GM12878 (cell line): ENCODE measurements around the gene SEPSECS. TPM values are rescaled to one million over a fixed set of nuclear protein-coding genes. Genes with fewer than 3 reads are reported as not detected.

Experiments used
- ATAC-seq: fragments of 200-7000 bp; cut with Tn5 transposase; 3 replicates; pipeline ENCODE4 v1.9.1; 2020; ENCODE audit warnings: mild to moderate bottlenecking, moderate library complexity
- BruUV-seq: library from RNA; stranded (reverse); fragments of 400-500 nt; replicated peaks from 2 replicates; lab custom pipeline; 2021; lab: Mats Ljungman, UMichigan
- CTCF ChIA-PET: fragments of 300-600 bp; sonication (Branson Sonifier 250); formaldehyde crosslinking; extraction: SDS; loops from one replicate; lab custom pipeline; 2021; ENCODE audit warnings: inconsistent platforms; lab: Yijun Ruan, JAX
- POLR2A ChIA-PET: fragments of 350-600 bp; formaldehyde crosslinking; extraction: SDS; loops from one replicate; lab custom pipeline; 2021; ENCODE audit warnings: inconsistent platforms; lab: Charles Lee
- RAD21 ChIA-PET: fragments of 300-600 bp; sonication (Branson Sonifier 250); formaldehyde crosslinking; loops from one replicate; lab custom pipeline; 2023; ENCODE audit warnings: antibody characterized with exemption; ENCODE audit not compliant: unreplicated experiment; lab: Charles Lee
- SMC1A ChIA-PET: fragments of 300-600 bp; sonication (Branson Sonifier 250); formaldehyde crosslinking; loops from one replicate; lab custom pipeline; 2023; ENCODE audit not compliant: unreplicated experiment, uncharacterized antibody; lab: Charles Lee
- DNase-seq: peaks from one replicate; pipeline ENCODE4 v3.0.0-alpha.2; 2011; ENCODE audit warnings: low read depth, low spot score
- FAIRE-seq: peaks from 3 replicates; lab custom pipeline; 2011; peaks lifted over from hg19 to GRCh38; lab: Jason Lieb, UNC
- H2AFZ ChIP-seq: 2 replicates; pipeline ENCODE4 v1.6.0; 2011; ENCODE audit warnings: low read depth, low read length, control low read depth; ENCODE audit not compliant: control insufficient read depth
- H3K27ac ChIP-seq: 2 replicates; pipeline ENCODE4 v1.5.1; 2011; ENCODE audit warnings: control low read depth; ENCODE audit not compliant: control insufficient read depth, insufficient read depth
- H3K27me3 ChIP-seq, 2 experiments: replicated peaks in 1 of 2; 2 replicates each; pipeline versions ENCODE4 v1.6.0 to v1.6.1; 2011; ENCODE audit warnings: low read length in 1 of 2; ENCODE audit not compliant: control insufficient read depth in 2 of 2, insufficient read depth in 2 of 2
- H3K36me3 ChIP-seq, 2 experiments: 2 replicates each; pipeline ENCODE4 v1.5.1; 2011; ENCODE audit warnings: low read length in 1 of 2; ENCODE audit not compliant: control insufficient read depth in 2 of 2, insufficient read depth in 2 of 2
- H3K4me1 ChIP-seq: 2 replicates; pipeline ENCODE4 v1.6.1; 2011; ENCODE audit warnings: mild to moderate bottlenecking, low read length, moderate library complexity, mixed read lengths; ENCODE audit not compliant: control insufficient read depth, insufficient read depth
- H3K4me2 ChIP-seq: 2 replicates; pipeline ENCODE4 v1.6.0; 2011; ENCODE audit warnings: control low read depth; ENCODE audit not compliant: control insufficient read depth, insufficient read depth
- H3K4me3 ChIP-seq: fragments of 200-600 bp; sonication (generic); 2 replicates; pipeline ENCODE4 v1.5.1; 2016
- H3K79me2 ChIP-seq: 2 replicates; pipeline ENCODE4 v1.6.0; 2011; ENCODE audit warnings: low read length; ENCODE audit not compliant: control insufficient read depth, insufficient read depth
- H3K9ac ChIP-seq: 2 replicates; pipeline ENCODE4 v1.8.0; 2011; ENCODE audit warnings: low read length, control low read depth, mixed read lengths; ENCODE audit not compliant: control insufficient read depth, insufficient read depth
- H3K9me3 ChIP-seq: replicated peaks from 3 replicates; pipeline ENCODE4 v1.5.1; 2011; ENCODE audit warnings: mild to moderate bottlenecking, low read length; ENCODE audit not compliant: control insufficient read depth, insufficient read depth
- H4K20me1 ChIP-seq: 2 replicates; pipeline ENCODE4 v1.6.0; 2011; ENCODE audit not compliant: control insufficient read depth, insufficient read depth
- CHD4 ChIP-seq: fragments of 200-600 bp; sonication (generic); IDR thresholded peaks from 2 replicates; pipeline ENCODE4 v1.6.1; 2016; ENCODE audit warnings: mild to moderate bottlenecking
- ESRRA ChIP-seq: IDR thresholded peaks from 2 replicates; pipeline ENCODE4 v1.6.1; 2012; ENCODE audit warnings: mild to moderate bottlenecking, low read length, improper control_type of control experiment
- FOXM1 ChIP-seq: IDR thresholded peaks from 2 replicates; pipeline ENCODE4 v1.6.1; 2012; ENCODE audit warnings: low read depth, mild to moderate bottlenecking, inconsistent platforms, low read length, moderate library complexity
- IRF4 ChIP-seq: IDR thresholded peaks from 2 replicates; pipeline ENCODE4 v1.6.1; 2011; ENCODE audit warnings: low read depth, low read length
- KAT2A ChIP-seq: conservative IDR thresholded peaks from 2 replicates; pipeline ENCODE4 v1.6.1; 2011; ENCODE audit warnings: low read depth, low read length; ENCODE audit not compliant: control insufficient read depth
- MTA2 ChIP-seq: fragments of 450-650 bp; IDR thresholded peaks from 2 replicates; pipeline ENCODE4 v1.6.1; 2016; ENCODE audit warnings: low read depth, mild to moderate bottlenecking, moderate library complexity
- RB1 ChIP-seq: fragments of 450-650 bp; formaldehyde crosslinking; IDR thresholded peaks from 2 replicates; pipeline ENCODE4 v1.6.1; 2017; ENCODE audit warnings: mild to moderate bottlenecking, borderline replicate concordance
- RBBP5 ChIP-seq: fragments of 200-600 bp; sonication (generic); conservative IDR thresholded peaks from 2 replicates; pipeline ENCODE4 v1.6.1; 2016
- STAT3 ChIP-seq: IDR thresholded peaks from 2 replicates; pipeline ENCODE4 v1.6.1; 2011; ENCODE audit warnings: low read depth, low read length, improper control_type of control experiment
- ZNF207 ChIP-seq: fragments of 450-650 bp; IDR thresholded peaks from 2 replicates; pipeline ENCODE4 v1.6.1; 2014; ENCODE audit warnings: antibody characterized with exemption, mild to moderate bottlenecking, borderline replicate concordance
- WGBS: methylation state at CpG from one replicate; pipeline ENCODE4 v1.1.6; 2016; ENCODE audit warnings: low lambda C conversion rate; ENCODE audit not compliant: insufficient replicate concordance, insufficient coverage; ENCODE audit errors: missing lambda C conversion rate; 5-methylcytosine and 5-hydroxymethylcytosine counted together
- in situ Hi-C: fragments of 300-500 bp; cut with MboI; formaldehyde crosslinking; loops from 9 replicates; pipeline ENCODE4 v1.14.3; 2018; ENCODE audit warnings: mixed read lengths
- intact Hi-C: fragments of 100-400 bp; cut with micrococcal nuclease; formaldehyde crosslinking; loops from one replicate; pipeline ENCODE4 v1.14.2; 2022; ENCODE audit not compliant: unreplicated experiment
- polyA plus RNA-seq, 11 experiments: library from polyadenylated mRNA; depleted of rRNA in 4 of 11; unstranded in 6 of 11; stranded (reverse) in 5 of 11; fragments of >200 nt; fragmentation: Nextera tagmentation in 4 of 11; fragmentation: Illumina TruSeq in 1 of 11; extraction: Ambion mirVana in 4 of 11; extraction: Trizol in 1 of 11; gene quantifications; 1 replicate in 1 of 11; 2 replicates in 10 of 11; pipeline versions ENCODE4 v1.2.1 to v1.2.3, GENCODE V29; 2011 to 2016; ENCODE audit warnings: inconsistent platforms in 2 of 11, missing spikeins in 2 of 11, low read depth in 1 of 11
- total RNA-seq, 4 experiments: library from RNA; depleted of rRNA in 3 of 4; stranded (reverse); fragments of >200 nt in 3 of 4; fragmentation: Illumina TruSeq in 1 of 4; extraction: Trizol in 1 of 4; gene quantifications; 2 replicates each; pipeline versions ENCODE4 v1.2.1 to v1.2.3, GENCODE V29; 2013 to 2021
- TF ChIP-seq, protein P1 (sequence below): IDR thresholded peaks from 2 replicates; pipeline ENCODE4 v1.6.1; 2011; ENCODE audit warnings: borderline replicate concordance, low read depth, mild to moderate bottlenecking, moderate library complexity, mixed read lengths, low read length; ENCODE audit not compliant: insufficient read depth; ENCODE audit errors: extremely low read length
- TF ChIP-seq, protein P2 (sequence below): fragments of 450-650 bp; IDR thresholded peaks from 2 replicates; pipeline ENCODE4 v1.6.1; 2016; ENCODE audit warnings: mild to moderate bottlenecking
- TF ChIP-seq, protein P3 (sequence below): fragments of 450-650 bp; IDR thresholded peaks from 2 replicates; pipeline ENCODE4 v1.6.1; 2017; ENCODE audit warnings: antibody characterized with exemption, mild to moderate bottlenecking, moderate library complexity
- TF ChIP-seq, protein P4 (sequence below): fragments of 450-650 bp; IDR thresholded peaks from 2 replicates; pipeline ENCODE4 v1.6.1; 2014; ENCODE audit warnings: mild to moderate bottlenecking

SEPSECS gene
- total and polyA plus RNA-seq, 10 of the 15 experiments (the other 5 are each of a cell fraction or from before 2014, with no cell fraction given), result 2.8 to 15.8 (median 7.2) TPM

DNA sequence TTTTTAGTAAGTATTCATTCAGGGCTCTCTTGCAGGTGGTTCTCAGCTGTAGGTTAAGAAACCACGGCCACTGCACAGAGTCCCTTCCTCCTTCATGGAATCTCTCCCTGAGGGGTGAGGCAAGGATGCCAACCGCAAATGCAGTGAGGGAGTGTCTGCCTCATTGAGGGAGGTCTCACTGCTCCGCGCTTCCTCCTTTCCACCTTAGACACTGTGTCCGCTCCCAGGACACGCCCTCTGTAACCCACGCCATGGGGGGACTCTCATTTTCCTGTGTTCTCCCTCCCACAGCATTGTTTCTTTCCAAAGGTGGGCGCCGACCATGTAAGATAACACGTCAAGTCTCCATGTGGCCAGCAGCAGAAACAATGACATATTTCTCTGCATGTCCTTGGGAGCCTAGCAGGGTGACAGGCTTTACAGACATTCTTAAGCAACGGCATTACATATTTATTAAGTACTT lies 63.2 kb downstream of the SEPSECS start:
- ChIA-PET CTCF (interaction anchor here (0.6 kb wide), 1 partner anchor 116 kb away, joined by 3 read pairs; no protein-coding TSS in a partner anchor), SMC1A (no interaction called here)
- intact Hi-C loops, result no loop called here

More for the DNA sequence above, 63.2 kb downstream of the SEPSECS start:
- no peaks in the 10 kb centered on the region; the same call in 2 of the 3 replicates for H3K9me3 ChIP-seq
- H3K9ac ChIP-seq, result no peak overlapping the region
- no peaks in the 10 kb centered on the region for H3K36me3 ChIP-seq
- no peak for ATAC-seq
- H3K27ac ChIP-seq, result no peak overlapping the region
- BruUV-seq, result no TSS peak
- no peaks in the 10 kb centered on the region for H3K27me3 ChIP-seq
- WGBS, result 61% methylated on average over 11 of the region's 11 CpGs
- H3K4me1 ChIP-seq, result no peaks in the 10 kb centered on the region
- H3K4me2 ChIP-seq, result no peak overlapping the region
- no peaks in the 10 kb centered on the region for H4K20me1 ChIP-seq
- in situ Hi-C loops, result no loop called here
- FAIRE-seq, result no peak
- H2AFZ ChIP-seq, result no peak overlapping the region
- no peak overlapping the region for H3K4me3 ChIP-seq
- ChIA-PET RAD21 (no interaction called here), POLR2A (no interaction called here)
- no peak for TF ChIP-seq CHD4
- no peak for TF ChIP-seq ESRRA
- TF ChIP-seq IRF4, result no peak
- TF ChIP-seq, protein P1, sequence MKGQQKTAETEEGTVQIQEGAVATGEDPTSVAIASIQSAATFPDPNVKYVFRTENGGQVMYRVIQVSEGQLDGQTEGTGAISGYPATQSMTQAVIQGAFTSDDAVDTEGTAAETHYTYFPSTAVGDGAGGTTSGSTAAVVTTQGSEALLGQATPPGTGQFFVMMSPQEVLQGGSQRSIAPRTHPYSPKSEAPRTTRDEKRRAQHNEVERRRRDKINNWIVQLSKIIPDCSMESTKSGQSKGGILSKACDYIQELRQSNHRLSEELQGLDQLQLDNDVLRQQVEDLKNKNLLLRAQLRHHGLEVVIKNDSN, result no peak
- TF ChIP-seq RBBP5, result no peak
- TF ChIP-seq FOXM1, result no peak
- no peak for TF ChIP-seq MTA2
- no peak for TF ChIP-seq KAT2A
- TF ChIP-seq STAT3, result no peak
- TF ChIP-seq ZNF207, result no peak
- TF ChIP-seq, protein P2, sequence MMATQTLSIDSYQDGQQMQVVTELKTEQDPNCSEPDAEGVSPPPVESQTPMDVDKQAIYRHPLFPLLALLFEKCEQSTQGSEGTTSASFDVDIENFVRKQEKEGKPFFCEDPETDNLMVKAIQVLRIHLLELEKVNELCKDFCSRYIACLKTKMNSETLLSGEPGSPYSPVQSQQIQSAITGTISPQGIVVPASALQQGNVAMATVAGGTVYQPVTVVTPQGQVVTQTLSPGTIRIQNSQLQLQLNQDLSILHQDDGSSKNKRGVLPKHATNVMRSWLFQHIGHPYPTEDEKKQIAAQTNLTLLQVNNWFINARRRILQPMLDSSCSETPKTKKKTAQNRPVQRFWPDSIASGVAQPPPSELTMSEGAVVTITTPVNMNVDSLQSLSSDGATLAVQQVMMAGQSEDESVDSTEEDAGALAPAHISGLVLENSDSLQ, result no peak
- TF ChIP-seq RB1, result no peak
- TF ChIP-seq, protein P3, sequence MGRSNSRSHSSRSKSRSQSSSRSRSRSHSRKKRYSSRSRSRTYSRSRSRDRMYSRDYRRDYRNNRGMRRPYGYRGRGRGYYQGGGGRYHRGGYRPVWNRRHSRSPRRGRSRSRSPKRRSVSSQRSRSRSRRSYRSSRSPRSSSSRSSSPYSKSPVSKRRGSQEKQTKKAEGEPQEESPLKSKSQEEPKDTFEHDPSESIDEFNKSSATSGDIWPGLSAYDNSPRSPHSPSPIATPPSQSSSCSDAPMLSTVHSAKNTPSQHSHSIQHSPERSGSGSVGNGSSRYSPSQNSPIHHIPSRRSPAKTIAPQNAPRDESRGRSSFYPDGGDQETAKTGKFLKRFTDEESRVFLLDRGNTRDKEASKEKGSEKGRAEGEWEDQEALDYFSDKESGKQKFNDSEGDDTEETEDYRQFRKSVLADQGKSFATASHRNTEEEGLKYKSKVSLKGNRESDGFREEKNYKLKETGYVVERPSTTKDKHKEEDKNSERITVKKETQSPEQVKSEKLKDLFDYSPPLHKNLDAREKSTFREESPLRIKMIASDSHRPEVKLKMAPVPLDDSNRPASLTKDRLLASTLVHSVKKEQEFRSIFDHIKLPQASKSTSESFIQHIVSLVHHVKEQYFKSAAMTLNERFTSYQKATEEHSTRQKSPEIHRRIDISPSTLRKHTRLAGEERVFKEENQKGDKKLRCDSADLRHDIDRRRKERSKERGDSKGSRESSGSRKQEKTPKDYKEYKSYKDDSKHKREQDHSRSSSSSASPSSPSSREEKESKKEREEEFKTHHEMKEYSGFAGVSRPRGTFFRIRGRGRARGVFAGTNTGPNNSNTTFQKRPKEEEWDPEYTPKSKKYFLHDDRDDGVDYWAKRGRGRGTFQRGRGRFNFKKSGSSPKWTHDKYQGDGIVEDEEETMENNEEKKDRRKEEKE, result no peak
- TF ChIP-seq, protein P4, sequence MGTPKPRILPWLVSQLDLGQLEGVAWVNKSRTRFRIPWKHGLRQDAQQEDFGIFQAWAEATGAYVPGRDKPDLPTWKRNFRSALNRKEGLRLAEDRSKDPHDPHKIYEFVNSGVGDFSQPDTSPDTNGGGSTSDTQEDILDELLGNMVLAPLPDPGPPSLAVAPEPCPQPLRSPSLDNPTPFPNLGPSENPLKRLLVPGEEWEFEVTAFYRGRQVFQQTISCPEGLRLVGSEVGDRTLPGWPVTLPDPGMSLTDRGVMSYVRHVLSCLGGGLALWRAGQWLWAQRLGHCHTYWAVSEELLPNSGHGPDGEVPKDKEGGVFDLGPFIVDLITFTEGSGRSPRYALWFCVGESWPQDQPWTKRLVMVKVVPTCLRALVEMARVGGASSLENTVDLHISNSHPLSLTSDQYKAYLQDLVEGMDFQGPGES, result no peak
- no peak for DNase-seq
- H3K79me2 ChIP-seq, result no peaks in the 10 kb centered on the region
